Transverse colon (tissue), 4 donors: ENCODE results near the gene ACBD6. TPM values are rescaled to one million over a fixed set of nuclear protein-coding genes. Genes with fewer than 3 reads are reported as not detected.

Experiments
- DNase-seq: peaks from one replicate; pipeline ENCODE4 v3.0.0-alpha.2; 2019
- H3K27ac ChIP-seq, 4 donors: fragments of 200-600 bp; sonication (generic); 2 replicates each; pipeline ENCODE4 v1.5.1; 2016 to 2018; ENCODE audit warnings: inconsistent platforms in 4 of 4
- H3K27me3 ChIP-seq: fragments of 200-600 bp; sonication (generic); 2 replicates; pipeline ENCODE4 v1.5.1; 2017; ENCODE audit warnings: inconsistent platforms
- H3K36me3 ChIP-seq, 4 donors: fragments of 200-600 bp; sonication (generic); 2 replicates each; pipeline ENCODE4 v1.5.1; 2017 to 2019; ENCODE audit warnings: inconsistent platforms in 4 of 4
- H3K4me1 ChIP-seq, 4 donors: fragments of 200-600 bp; sonication (generic); 2 replicates each; pipeline ENCODE4 v1.5.1; 2017 to 2020; ENCODE audit warnings: inconsistent platforms in 4 of 4
- H3K4me3 ChIP-seq, 4 donors: fragments of 200-600 bp; sonication (generic); 1 replicate in 1 of 4; 2 replicates in 3 of 4; pipeline versions ENCODE4 v1.5.1 to v1.6.1; 2017 to 2019; ENCODE audit warnings: inconsistent platforms in 4 of 4
- H3K9me3 ChIP-seq, 2 donors: fragments of 200-600 bp; sonication (generic); 2 replicates each; pipeline ENCODE4 v1.5.1; 2017 to 2019; ENCODE audit warnings: inconsistent platforms in 2 of 2
- EP300 ChIP-seq: sonication (generic); formaldehyde crosslinking; IDR thresholded peaks from one replicate; pipeline ENCODE4 v1.6.1; 2017; ENCODE audit warnings: antibody characterized with exemption, low read depth
- POLR2A ChIP-seq: fragments of 450-650 bp; IDR thresholded peaks from one replicate; pipeline ENCODE4 v1.6.1; 2016; ENCODE audit warnings: antibody characterized with exemption, mild to moderate bottlenecking, moderate library complexity
- POLR2AphosphoS5 ChIP-seq, 3 donors: sonication (generic); formaldehyde crosslinking; IDR thresholded peaks; one replicate each; pipeline ENCODE4 v1.6.1; 2016; ENCODE audit warnings: antibody characterized with exemption in 3 of 3
- WGBS, 2 donors: methylation state at CpG; one replicate each; pipeline ENCODE4 v1.1.5; 2018; ENCODE audit warnings: low coverage in 1 of 2; 5-methylcytosine and 5-hydroxymethylcytosine counted together
- in situ Hi-C, 4 donors: fragments of 200-750 bp; cut with MboI; loops; one replicate each; pipeline versions ENCODE4 v1.15.0 to v1.15.1; 2017; ENCODE audit warnings: low sequenced_read_pairs in 3 of 4, low pct_ligation_motif_present in 1 of 4, low pct_unique_long_range_greater_than_20kb in 1 of 4
- intact Hi-C: fragments of 100-400 bp; cut with DNase I; formaldehyde crosslinking; loops from one replicate; pipeline ENCODE4 v1.15.1; 2023; ENCODE audit warnings: low total_unique reads
- total RNA-seq, 4 donors: library from RNA; depleted of rRNA; stranded (reverse); fragments of >200 nt; gene quantifications; one replicate each; pipeline ENCODE4 v1.1.0, GENCODE V29; 2016
- TF ChIP-seq, protein P1 (sequence below), 5 experiments: fragments of 200-600 bp in 3 of 5; fragments of 450-650 bp in 2 of 5; sonication (generic) in 3 of 5; IDR thresholded peaks; 1 replicate in 2 of 5; 2 replicates in 3 of 5; pipeline ENCODE4 v1.5.1; 2016 to 2017; ENCODE audit warnings: antibody characterized with exemption in 5 of 5, inconsistent platforms in 3 of 5, mild to moderate bottlenecking in 2 of 5, moderate library complexity in 1 of 5

Gene ACBD6
- total RNA-seq, 4 donors from 2014 or later, result 9.7 to 48.4 (median 38.6) TPM

DNA sequence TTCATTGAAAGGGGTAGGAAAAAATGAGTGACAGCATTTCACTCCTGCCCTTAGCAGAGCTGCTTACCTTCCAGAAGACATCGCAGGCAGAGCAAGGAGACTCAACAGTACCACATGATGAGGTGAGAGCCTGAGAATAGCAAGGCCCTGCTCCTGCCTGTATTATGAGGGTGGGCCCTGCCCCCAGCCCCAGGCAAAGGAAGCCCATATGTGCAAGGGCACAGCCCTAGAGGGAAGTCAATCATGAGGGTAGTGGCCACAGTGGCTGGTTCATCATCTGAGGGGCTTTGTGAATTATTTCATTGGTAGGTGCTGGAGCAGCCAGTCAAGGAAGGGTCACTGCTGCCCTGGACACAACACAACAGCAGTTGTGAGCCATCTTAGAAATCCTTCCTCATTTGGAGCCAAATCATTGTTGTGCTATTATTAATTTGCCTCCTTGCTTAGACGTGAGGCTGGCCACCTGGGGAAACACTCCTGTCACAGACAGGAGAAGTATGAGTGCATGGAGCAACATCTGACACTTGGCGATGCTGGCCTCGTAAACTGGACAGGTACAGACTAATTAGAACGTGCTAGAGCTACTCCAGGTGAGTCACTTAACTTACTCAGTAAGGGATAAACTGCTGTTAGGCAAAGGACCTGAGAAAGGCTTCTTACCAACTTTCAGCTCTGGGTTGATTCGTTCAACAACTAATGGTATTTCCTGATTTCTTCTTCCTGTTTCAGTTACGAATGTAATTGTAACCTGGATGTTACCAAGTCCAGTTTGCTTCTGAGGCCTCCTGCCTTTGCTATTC, 22.7 kb upstream of the ACBD6 start:
- no peaks in the 10 kb centered on the region for H3K9me3 ChIP-seq
- WGBS, 2 donors, result 42 to 68% methylated on average over 3 to 7 of the region's 7 CpGs
- no peaks in the 10 kb centered on the region for H3K4me1 ChIP-seq
- in situ Hi-C loops (loop anchor here in 3 of 4 donors (25.0 kb wide), 1 partner anchor 637 kb away; no protein-coding TSS in a partner anchor), intact Hi-C loops (no loop called here)
- H3K36me3 ChIP-seq, result no peaks in the 10 kb centered on the region
- no peak overlapping the region for H3K27ac ChIP-seq
- no peak for DNase-seq
- no peaks in the 10 kb centered on the region for H3K27me3 ChIP-seq
- TF ChIP-seq EP300 (no peak), POLR2AphosphoS5 (IDR thresholded peaks at IDR 0.05) (no peak), POLR2A (no peak)
- TF ChIP-seq, protein P1, sequence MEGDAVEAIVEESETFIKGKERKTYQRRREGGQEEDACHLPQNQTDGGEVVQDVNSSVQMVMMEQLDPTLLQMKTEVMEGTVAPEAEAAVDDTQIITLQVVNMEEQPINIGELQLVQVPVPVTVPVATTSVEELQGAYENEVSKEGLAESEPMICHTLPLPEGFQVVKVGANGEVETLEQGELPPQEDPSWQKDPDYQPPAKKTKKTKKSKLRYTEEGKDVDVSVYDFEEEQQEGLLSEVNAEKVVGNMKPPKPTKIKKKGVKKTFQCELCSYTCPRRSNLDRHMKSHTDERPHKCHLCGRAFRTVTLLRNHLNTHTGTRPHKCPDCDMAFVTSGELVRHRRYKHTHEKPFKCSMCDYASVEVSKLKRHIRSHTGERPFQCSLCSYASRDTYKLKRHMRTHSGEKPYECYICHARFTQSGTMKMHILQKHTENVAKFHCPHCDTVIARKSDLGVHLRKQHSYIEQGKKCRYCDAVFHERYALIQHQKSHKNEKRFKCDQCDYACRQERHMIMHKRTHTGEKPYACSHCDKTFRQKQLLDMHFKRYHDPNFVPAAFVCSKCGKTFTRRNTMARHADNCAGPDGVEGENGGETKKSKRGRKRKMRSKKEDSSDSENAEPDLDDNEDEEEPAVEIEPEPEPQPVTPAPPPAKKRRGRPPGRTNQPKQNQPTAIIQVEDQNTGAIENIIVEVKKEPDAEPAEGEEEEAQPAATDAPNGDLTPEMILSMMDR (IDR thresholded peaks at IDR 0.05), result no peak
- no peak overlapping the region for H3K4me3 ChIP-seq

DNA sequence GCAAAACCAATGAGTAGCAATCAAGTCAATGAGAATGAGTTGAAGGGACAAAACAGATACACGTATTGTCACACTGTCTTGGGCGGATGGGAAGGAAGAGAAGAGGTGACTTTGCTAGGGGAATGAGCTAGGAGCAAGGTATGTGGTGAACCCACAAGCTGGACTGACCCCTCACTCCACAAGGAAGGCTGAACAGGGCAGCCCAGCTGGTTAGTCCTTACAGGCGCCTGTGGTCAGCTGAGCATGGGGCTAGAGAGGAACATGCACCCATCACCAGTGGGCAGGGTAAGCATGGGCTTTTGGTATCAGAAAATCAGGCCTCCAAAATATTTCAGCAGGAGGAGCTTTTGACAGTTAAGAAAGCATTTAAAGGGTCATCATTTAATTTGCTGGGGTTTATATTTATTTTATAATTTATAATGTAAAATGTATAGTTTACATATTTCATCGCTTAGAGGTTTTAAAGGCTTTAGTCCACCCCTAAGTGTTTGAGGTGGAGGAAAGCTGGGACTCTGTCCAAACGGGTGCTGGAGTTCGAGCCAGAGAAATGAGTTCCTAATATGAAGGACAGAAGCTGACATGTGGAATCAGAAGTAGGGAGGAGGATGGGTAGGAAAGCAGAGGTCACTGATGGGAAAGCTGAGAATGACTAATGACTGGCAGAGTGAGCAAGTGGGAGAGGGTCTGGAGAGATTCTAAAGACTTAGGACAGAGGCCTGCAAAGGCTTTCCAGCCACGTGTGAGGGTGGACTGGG, 22.0 kb upstream of the ACBD6 start:
- H3K27me3 ChIP-seq, result no peaks in the 10 kb centered on the region
- H3K27ac ChIP-seq, result no peak overlapping the region
- in situ Hi-C loops (loop anchor here in 3 of 4 donors (25.0 kb wide), 1 partner anchor 638 kb away; no protein-coding TSS in a partner anchor), intact Hi-C loops (no loop called here)
- no peak overlapping the region for H3K4me3 ChIP-seq
- H3K4me1 ChIP-seq, result no peaks in the 10 kb centered on the region
- H3K36me3 ChIP-seq, result no peaks in the 10 kb centered on the region
- TF ChIP-seq EP300 (no peak), POLR2A (no peak), POLR2AphosphoS5 (IDR thresholded peaks at IDR 0.05) (no peak)
- TF ChIP-seq, protein P1 (IDR thresholded peaks at IDR 0.05), result no peak
- H3K9me3 ChIP-seq, result no peaks in the 10 kb centered on the region
- no peak for DNase-seq
- WGBS, 2 donors, result 60 to 73% methylated on average over 2 to 7 of the region's 7 CpGs

DNA sequence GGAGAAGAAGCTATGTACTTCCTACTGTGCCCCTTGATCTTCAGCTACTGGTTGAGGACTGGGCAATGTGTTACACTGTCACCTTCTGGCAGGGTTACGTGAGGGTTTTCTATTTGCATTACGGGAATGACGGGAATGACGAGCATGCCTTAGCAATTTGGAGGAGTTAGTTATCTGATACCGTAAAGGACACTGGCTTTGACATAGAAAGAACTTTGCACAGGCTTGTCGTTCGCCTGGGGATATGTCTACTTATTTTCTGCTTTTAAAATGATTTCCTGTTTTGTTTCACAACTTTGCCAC, 19.8 kb upstream of the ACBD6 start:
- TF ChIP-seq, protein P1 (IDR thresholded peaks at IDR 0.05), result no peak
- no peak for TF ChIP-seq POLR2A
- TF ChIP-seq POLR2AphosphoS5 (IDR thresholded peaks at IDR 0.05), result no peak
- in situ Hi-C loops, result loop anchor here in 3 of 4 donors (25.0 kb wide), 1 partner anchor 640 kb away; no protein-coding TSS in a partner anchor
- H3K4me3 ChIP-seq, result no peak overlapping the region
- intact Hi-C loops, result no loop called here
- WGBS, 2 donors, result 85 to 88% methylated on average over 4 to 7 of the region's 7 CpGs
- H3K4me1 ChIP-seq, result no peaks in the 10 kb centered on the region
- H3K27me3 ChIP-seq, result no peaks in the 10 kb centered on the region
- H3K36me3 ChIP-seq, result no peaks in the 10 kb centered on the region
- DNase-seq, result no peak
- no peak overlapping the region for H3K27ac ChIP-seq
- no peaks in the 10 kb centered on the region for H3K9me3 ChIP-seq

DNA sequence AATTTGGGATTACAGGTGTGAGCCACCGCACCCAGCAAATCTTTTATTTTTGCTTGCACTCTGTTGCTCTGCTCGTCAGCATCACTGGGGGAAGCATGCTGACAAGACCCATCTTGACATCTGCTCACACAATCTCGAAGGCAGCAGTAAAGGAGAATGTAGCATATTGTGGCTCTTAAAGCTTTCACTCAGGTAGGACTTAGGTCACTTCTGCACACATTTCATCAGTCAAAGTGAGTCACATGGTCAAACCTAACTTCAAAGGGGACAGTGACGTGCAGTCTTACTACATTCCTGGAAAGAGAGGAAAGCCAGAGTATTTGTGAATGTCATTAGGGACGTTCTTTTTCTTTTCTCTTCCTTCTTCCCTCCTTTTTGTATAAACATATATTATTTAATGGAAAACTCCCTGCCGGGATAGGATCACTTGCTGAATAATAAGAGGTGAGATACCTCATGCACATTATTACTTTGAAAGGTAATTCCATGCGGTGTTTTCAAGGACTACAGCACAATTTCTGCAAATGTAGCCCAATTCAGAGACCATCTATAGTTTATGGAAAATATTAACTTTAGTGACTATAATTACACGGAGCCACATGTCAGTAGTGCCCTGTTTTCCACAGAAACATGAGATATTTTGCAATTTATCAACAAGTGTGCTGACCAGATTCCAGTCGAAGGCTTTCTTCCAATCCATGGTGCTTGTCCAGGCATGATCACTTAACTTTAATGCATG, 19.3 kb upstream of the ACBD6 start:
- intact Hi-C loops (no loop called here), in situ Hi-C loops (loop anchor here in 3 of 4 donors (25.0 kb wide), 1 partner anchor 641 kb away; no protein-coding TSS in a partner anchor)
- H3K4me3 ChIP-seq, result no peak overlapping the region
- TF ChIP-seq POLR2A (no peak), POLR2AphosphoS5 (IDR thresholded peaks at IDR 0.05) (no peak), EP300 (no peak)
- TF ChIP-seq, protein P1 (IDR thresholded peaks at IDR 0.05), result no peak
- no peaks in the 10 kb centered on the region for H3K9me3 ChIP-seq
- no peaks in the 10 kb centered on the region for H3K27me3 ChIP-seq
- H3K4me1 ChIP-seq, result no peaks in the 10 kb centered on the region
- H3K36me3 ChIP-seq, result no peaks in the 10 kb centered on the region
- H3K27ac ChIP-seq, result no peak overlapping the region
- no peak for DNase-seq
- 69 to 73% methylated on average over 7 to 9 of the region's 9 CpGs for WGBS, 2 donors
